Esophagus squamous epithelium (tissue), 5 donors: ENCODE measurements around the gene SH2D6. TPM values are rescaled to one million over a fixed set of nuclear protein-coding genes. Genes with fewer than 3 reads are reported as not detected.

Source experiments
- DNase-seq: peaks from one replicate; lab custom pipeline; 2025; lab: John Stamatoyannopoulos, UW
- H3K27ac ChIP-seq, 4 donors: fragments of 200-600 bp; sonication (generic); one replicate each; pipeline ENCODE4 v1.5.1; 2016 to 2019; ENCODE audit warnings: mild to moderate bottlenecking in 1 of 4
- H3K27me3 ChIP-seq, 4 donors: fragments of 200-600 bp; sonication (generic); 1 replicate in 3 of 4; 2 replicates in 1 of 4; pipeline versions ENCODE4 v1.5.1 to v1.6.0; 2017 to 2021; ENCODE audit warnings: antibody characterized with exemption in 1 of 4
- H3K36me3 ChIP-seq, 3 donors: fragments of 200-600 bp; sonication (generic); one replicate each; pipeline ENCODE4 v1.5.1; 2016 to 2019
- H3K4me1 ChIP-seq, 3 donors: fragments of 200-600 bp; sonication (generic); one replicate each; pipeline ENCODE4 v1.5.1; 2017 to 2019
- H3K4me3 ChIP-seq, 4 donors: fragments of 200-600 bp; sonication (generic); 1 replicate in 3 of 4; 2 replicates in 1 of 4; pipeline ENCODE4 v1.5.1; 2016 to 2019; ENCODE audit warnings: mild to moderate bottlenecking in 2 of 4, moderate library complexity in 1 of 4
- H3K9me3 ChIP-seq, 3 donors: fragments of 200-600 bp; sonication (generic); one replicate each; pipeline ENCODE4 v1.5.1; 2016 to 2019
- CTCF ChIP-seq, 6 experiments: fragments of 450-650 bp in 4 of 6; fragments of 200-600 bp in 2 of 6; sonication (generic) in 2 of 6; IDR thresholded peaks; one replicate each; pipeline ENCODE4 v1.5.1; 2016 to 2019; ENCODE audit warnings: antibody characterized with exemption in 6 of 6, mild to moderate bottlenecking in 4 of 6, moderate library complexity in 4 of 6
- POLR2A ChIP-seq, 4 donors: fragments of 450-650 bp; IDR thresholded peaks; one replicate each; pipeline ENCODE4 v1.6.1; 2017; ENCODE audit warnings: antibody characterized with exemption in 4 of 4, mild to moderate bottlenecking in 4 of 4, moderate library complexity in 3 of 4
- WGBS, 2 donors: methylation state at CpG; one replicate each; pipeline ENCODE4 v1.1.5; 2018; 5-methylcytosine and 5-hydroxymethylcytosine counted together
- intact Hi-C: fragments of 100-400 bp; cut with DNase I; formaldehyde crosslinking; loops from one replicate; pipeline ENCODE4 v1.15.0; 2022
- total RNA-seq, 4 donors: library from RNA; depleted of rRNA; stranded (reverse); fragments of >200 nt; gene quantifications; one replicate each; pipeline ENCODE4 v1.1.0, GENCODE V29; 2016
- donor health status: DM: yes; HTN: yes; CAD: no.

The SH2D6 gene
- total RNA-seq, 4 donors from 2014 or later = 0.50 TPM; not detected in 3

- no peaks in the 10 kb centered on the region for H3K36me3 ChIP-seq
- intact Hi-C loops = no loop called here
- H3K9me3 ChIP-seq = no peaks in the 10 kb centered on the region
- H3K4me3 ChIP-seq = no peak overlapping the region
- no peak for TF ChIP-seq POLR2A (IDR thresholded peaks at IDR 0.05)
- no peak for TF ChIP-seq CTCF (IDR thresholded peaks at IDR 0.05)
- no peak for DNase-seq
- H3K4me1 ChIP-seq = peaks cover 0 to 35% (median 9%) of the 10 kb centered on the region in 3 donors
- no peaks in the 10 kb centered on the region for H3K27me3 ChIP-seq
- no peak overlapping the region for H3K27ac ChIP-seq
- WGBS, 2 donors = 100% methylated on average over 1 of the region's 1 CpG
Observed at GRCh38 chr2:85455552-85456090, 37.1 kb downstream of the SH2D6 start.

- TF ChIP-seq POLR2A (IDR thresholded peaks at IDR 0.05) (no peak), CTCF (IDR thresholded peaks at IDR 0.05) (no peak)
- intact Hi-C loops = no loop called here
Observed at GRCh38 chr2:85457043-85457442, 38.5 kb downstream of the SH2D6 start.

GRCh38 chr2:85457877-85458316 is 39.4 kb downstream of the SH2D6 start:
- Histone ChIP-seq H3K9me3 (no peaks in the 10 kb centered on the region), H3K4me3 (no peak overlapping the region), H3K4me1 (peaks cover 0 to 35% (median 9%) of the 10 kb centered on the region in 3 donors), H3K36me3 (no peaks in the 10 kb centered on the region), H3K27me3 (no peaks in the 10 kb centered on the region), H3K27ac (peak overlapping the region; percentile 53 to 82 (median 69))
- DNase-seq = no peak
- TF ChIP-seq POLR2A (IDR thresholded peaks at IDR 0.05) (no peak), CTCF (IDR thresholded peaks at IDR 0.05) (no peak)
- intact Hi-C loops = no loop called here
- WGBS, 2 donors = 30 to 44% methylated on average over 6 of the region's 6 CpGs

More at GRCh38 chr2:85457043-85457442, 38.5 kb downstream of the SH2D6 start:
- Histone ChIP-seq H3K27me3 (no peaks in the 10 kb centered on the region), H3K27ac (peak overlapping the region in 1 of 4 donors; percentile 82), H3K9me3 (no peaks in the 10 kb centered on the region), H3K4me1 (peaks cover 0 to 35% (median 9%) of the 10 kb centered on the region in 3 donors), H3K36me3 (no peaks in the 10 kb centered on the region), H3K4me3 (no peak overlapping the region)
- DNase-seq = no peak
- 66 to 84% methylated on average over 5 of the region's 5 CpGs for WGBS, 2 donors

GRCh38 chr2:85458601-85459563 is 40.4 kb downstream of the SH2D6 start:
- H3K36me3 ChIP-seq = no peaks in the 10 kb centered on the region
- H3K4me3 ChIP-seq = no peak overlapping the region
- H3K9me3 ChIP-seq = no peaks in the 10 kb centered on the region
- TF ChIP-seq CTCF (IDR thresholded peaks at IDR 0.05) = no peak
- H3K27me3 ChIP-seq = no peaks in the 10 kb centered on the region
- intact Hi-C loops = no loop called here
- peak overlapping the region; percentile 53 to 82 (median 69) for H3K27ac ChIP-seq
- WGBS, 2 donors = 56 to 66% methylated on average over 12 of the region's 12 CpGs
- peaks cover 0 to 35% (median 9%) of the 10 kb centered on the region in 3 donors for H3K4me1 ChIP-seq
- no peak for DNase-seq

GRCh38 chr2:85459771-85460170 is 41.3 kb downstream of the SH2D6 start:
- H3K27ac ChIP-seq = no peak overlapping the region
- H3K36me3 ChIP-seq = no peaks in the 10 kb centered on the region
- intact Hi-C loops = no loop called here
- WGBS, 2 donors = 78 to 94% methylated on average over 1 of the region's 1 CpG
- no peak overlapping the region for H3K4me3 ChIP-seq
- TF ChIP-seq CTCF (IDR thresholded peaks at IDR 0.05) = no peak
- no peak for TF ChIP-seq POLR2A (IDR thresholded peaks at IDR 0.05)
- no peaks in the 10 kb centered on the region for H3K27me3 ChIP-seq
- peaks cover 0 to 35% (median 9%) of the 10 kb centered on the region in 3 donors for H3K4me1 ChIP-seq
- DNase-seq = no peak
- H3K9me3 ChIP-seq = no peaks in the 10 kb centered on the region
